HFFc6 (cell line): ENCODE measurements around the gene AGPAT4. TPM values are rescaled to one million over a fixed set of nuclear protein-coding genes. Genes with fewer than 3 reads are reported as not detected.

Source experiments
- DNase-seq: peaks from one replicate; pipeline ENCODE4 v3.0.0-alpha.2; 2018
- H3K27ac Mint-ChIP-seq: 2 replicates; pipeline ENCODE4 v1.8.0; 2020; ENCODE audit warnings: mild to moderate bottlenecking, mixed read lengths
- H3K27me3 Mint-ChIP-seq: 2 replicates; pipeline ENCODE4 v1.8.0; 2021; ENCODE audit warnings: mild to moderate bottlenecking, moderate library complexity, mixed read lengths; ENCODE audit not compliant: insufficient read depth
- H3K36me3 Mint-ChIP-seq: 2 replicates; pipeline ENCODE4 v1.8.0; 2021; ENCODE audit warnings: low read depth, mixed read lengths
- H3K4me1 Mint-ChIP-seq: 2 replicates; pipeline ENCODE4 v1.8.0; 2020; ENCODE audit warnings: low read depth, mixed read lengths
- H3K4me3 Mint-ChIP-seq: 2 replicates; pipeline ENCODE4 v1.8.0; 2020; ENCODE audit warnings: mild to moderate bottlenecking, moderate library complexity, mixed read lengths
- H3K9me3 Mint-ChIP-seq: 2 replicates; pipeline ENCODE4 v1.8.0; 2020; ENCODE audit warnings: mild to moderate bottlenecking, mixed read lengths
- CTCF ChIP-seq: fragments of 200-600 bp; sonication (generic); IDR thresholded peaks from 2 replicates; pipeline ENCODE4 v1.5.0; 2021; ENCODE audit warnings: antibody characterized with exemption, mild to moderate bottlenecking
- total RNA-seq, 6 experiments: library from RNA; stranded (reverse); fragmentation: NEBNext Ultra II Directional; extraction: Animal tissue kit (Norgen Biotek cat#: 25700); gene quantifications; 2 replicates in 1 of 6; 3 replicates in 5 of 6; pipeline ENCODE4 v1.2.3, GENCODE V29; 2021

AGPAT4 gene
- total RNA-seq, 6 experiments from 2014 or later, result 2.3 to 4.0 (median 2.7) TPM

GRCh38 chr6:161153725-161154124 lies 120.1 kb downstream of the AGPAT4 start:
- H3K4me3 Mint-ChIP-seq, result no peak overlapping the region
- DNase-seq, result no peak
- peaks cover 10% of the 10 kb centered on the region; the same call in 1 of the 2 replicates for H3K36me3 Mint-ChIP-seq
- H3K27ac Mint-ChIP-seq, result no peak overlapping the region
- H3K27me3 Mint-ChIP-seq, result peaks cover 3% of the 10 kb centered on the region; the same call in 1 of the 2 replicates
- no peaks in the 10 kb centered on the region for H3K4me1 Mint-ChIP-seq
- TF ChIP-seq CTCF, result no peak
- H3K9me3 Mint-ChIP-seq, result no peaks in the 10 kb centered on the region

GRCh38 chr6:161152907-161153662 lies 120.8 kb downstream of the AGPAT4 start:
- peaks cover 3% of the 10 kb centered on the region; the same call in 1 of the 2 replicates for H3K27me3 Mint-ChIP-seq
- peaks cover 10% of the 10 kb centered on the region; the same call in 1 of the 2 replicates for H3K36me3 Mint-ChIP-seq
- DNase-seq, result no peak
- no peaks in the 10 kb centered on the region for H3K9me3 Mint-ChIP-seq
- H3K4me1 Mint-ChIP-seq, result no peaks in the 10 kb centered on the region
- peak; percentile 73 for TF ChIP-seq CTCF
- no peak overlapping the region for H3K4me3 Mint-ChIP-seq
- no peak overlapping the region for H3K27ac Mint-ChIP-seq

- H3K4me3 Mint-ChIP-seq, result no peak overlapping the region
- peaks cover 15% of the 10 kb centered on the region; the same call in 1 of the 2 replicates for H3K36me3 Mint-ChIP-seq
- H3K27me3 Mint-ChIP-seq, result peaks cover 3% of the 10 kb centered on the region; the same call in 1 of the 2 replicates
- TF ChIP-seq CTCF, result no peak
- H3K9me3 Mint-ChIP-seq, result no peaks in the 10 kb centered on the region
- no peak overlapping the region for H3K27ac Mint-ChIP-seq
- no peaks in the 10 kb centered on the region for H3K4me1 Mint-ChIP-seq
- no peak for DNase-seq
Observed at GRCh38 chr6:161152527-161152862, 121.4 kb downstream of the AGPAT4 start.

GRCh38 chr6:161151660-161152526 lies 122.0 kb downstream of the AGPAT4 start:
- Mint-ChIP-seq H3K9me3 (no peaks in the 10 kb centered on the region), H3K4me1 (no peaks in the 10 kb centered on the region), H3K36me3 (peaks cover 12% of the 10 kb centered on the region; the same call in 1 of the 2 replicates), H3K4me3 (no peak overlapping the region), H3K27ac (peak overlapping the region; percentile 24; the same call in 1 of the 2 replicates), H3K27me3 (peaks cover 3% of the 10 kb centered on the region; the same call in 1 of the 2 replicates)
- no peak for TF ChIP-seq CTCF
- DNase-seq, result no peak

GRCh38 chr6:161151059-161151645 lies 122.7 kb downstream of the AGPAT4 start:
- Mint-ChIP-seq H3K4me3 (no peak overlapping the region), H3K36me3 (peaks cover 8% of the 10 kb centered on the region; the same call in 1 of the 2 replicates), H3K4me1 (no peaks in the 10 kb centered on the region), H3K9me3 (no peaks in the 10 kb centered on the region), H3K27me3 (peaks cover 3% of the 10 kb centered on the region; the same call in 1 of the 2 replicates), H3K27ac (no peak overlapping the region)
- no peak for TF ChIP-seq CTCF
- no peak for DNase-seq
